Thyroid gland (tissue), 4 donors: ENCODE measurements around the gene KRT81.

Experiments used
- CTCF ChIP-seq, 6 experiments: fragments of 200-600 bp in 3 of 6; fragments of 450-650 bp in 3 of 6; sonication (generic) in 3 of 6; IDR thresholded peaks; one replicate each; pipeline ENCODE4 v1.5.1; 2016 to 2019; ENCODE audit warnings: antibody characterized with exemption in 6 of 6, mild to moderate bottlenecking in 2 of 6, inconsistent platforms in 1 of 6, moderate library complexity in 1 of 6
- POLR2A ChIP-seq, 2 donors: fragments of 450-650 bp; IDR thresholded peaks; one replicate each; pipeline ENCODE4 v1.6.1; 2017; ENCODE audit warnings: antibody characterized with exemption in 2 of 2, mild to moderate bottlenecking in 2 of 2, moderate library complexity in 1 of 2

GRCh38 chr12:52254965-52255751 lies 36.2 kb downstream of the KRT81 start:
- TF ChIP-seq POLR2A (IDR thresholded peaks at IDR 0.05) (no peak), CTCF (IDR thresholded peaks at IDR 0.05) (no peak)
